ENCODE measurements around the gene LNPEP.

Gene LNPEP

GRCh38 chr5:96909003-96909402, 26.9 kb upstream of the LNPEP start:
- H3K27me3 ChIP-seq (replicated peaks; ENCODE audit: control insufficient read depth, insufficient read depth, low read length): no peaks in the 10 kb centered on the region
- peaks cover 5% of the 10 kb centered on the region for H3K36me3 ChIP-seq (ENCODE audit: control insufficient read depth, insufficient read depth, low read length)
- TF ChIP-seq CTCF (IDR thresholded peaks at IDR 0.05; ENCODE audit: insufficient read depth, low read length, poor library complexity, severe bottlenecking): no peak
- no peak overlapping the region for H3K4me3 ChIP-seq (replicated peaks; ENCODE audit: low read depth, low read length)
- no peak for DNase-seq (ENCODE audit: extremely low read depth, insufficient read length)

- TF ChIP-seq CTCF (IDR thresholded peaks at IDR 0.05; ENCODE audit: insufficient read depth, low read length, poor library complexity, severe bottlenecking): no peak
- peaks cover 5% of the 10 kb centered on the region for H3K36me3 ChIP-seq (ENCODE audit: control insufficient read depth, insufficient read depth, low read length)
- no peak overlapping the region for H3K4me3 ChIP-seq (replicated peaks; ENCODE audit: low read depth, low read length)
- no peaks in the 10 kb centered on the region for H3K27me3 ChIP-seq (replicated peaks; ENCODE audit: control insufficient read depth, insufficient read depth, low read length)
- DNase-seq (ENCODE audit: extremely low read depth, insufficient read length): no peak
Measured at GRCh38 chr5:96909435-96909834, 26.4 kb upstream of the LNPEP start.

- H3K4me3 ChIP-seq (replicated peaks; ENCODE audit: low read depth, low read length): no peak overlapping the region
Measured at GRCh38 chr5:96911139-96911538, 24.7 kb upstream of the LNPEP start.

GRCh38 chr5:96913233-96913632, 22.6 kb upstream of the LNPEP start:
- Histone ChIP-seq H3K27me3 (replicated peaks; ENCODE audit: control insufficient read depth, insufficient read depth, low read length) (no peaks in the 10 kb centered on the region), H3K36me3 (ENCODE audit: control insufficient read depth, insufficient read depth, low read length) (peaks cover 5% of the 10 kb centered on the region), H3K4me3 (replicated peaks; ENCODE audit: low read depth, low read length) (no peak overlapping the region)
- no peak for TF ChIP-seq CTCF (IDR thresholded peaks at IDR 0.05; ENCODE audit: insufficient read depth, low read length, poor library complexity, severe bottlenecking)
- no peak for DNase-seq (ENCODE audit: extremely low read depth, insufficient read length)

More at GRCh38 chr5:96911139-96911538, 24.7 kb upstream of the LNPEP start:
- H3K27me3 ChIP-seq (replicated peaks; ENCODE audit: control insufficient read depth, insufficient read depth, low read length): no peaks in the 10 kb centered on the region
- DNase-seq (ENCODE audit: extremely low read depth, insufficient read length): no peak
- no peak for TF ChIP-seq CTCF (IDR thresholded peaks at IDR 0.05; ENCODE audit: insufficient read depth, low read length, poor library complexity, severe bottlenecking)
- H3K36me3 ChIP-seq (ENCODE audit: control insufficient read depth, insufficient read depth, low read length): peaks cover 5% of the 10 kb centered on the region

GRCh38 chr5:96919754-96920197, 16.1 kb upstream of the LNPEP start:
- DNase-seq (ENCODE audit: extremely low read depth, insufficient read length): no peak
- no peaks in the 10 kb centered on the region for H3K27me3 ChIP-seq (replicated peaks; ENCODE audit: control insufficient read depth, insufficient read depth, low read length)
- no peak overlapping the region for H3K4me3 ChIP-seq (replicated peaks; ENCODE audit: low read depth, low read length)
- no peak for TF ChIP-seq CTCF (IDR thresholded peaks at IDR 0.05; ENCODE audit: insufficient read depth, low read length, poor library complexity, severe bottlenecking)
- H3K36me3 ChIP-seq (ENCODE audit: control insufficient read depth, insufficient read depth, low read length): no peaks in the 10 kb centered on the region; the same call in 1 of the 2 replicates

GRCh38 chr5:96920744-96921355, 15.0 kb upstream of the LNPEP start:
- Histone ChIP-seq H3K27me3 (replicated peaks; ENCODE audit: control insufficient read depth, insufficient read depth, low read length) (no peaks in the 10 kb centered on the region), H3K36me3 (ENCODE audit: control insufficient read depth, insufficient read depth, low read length) (no peaks in the 10 kb centered on the region; the same call in 1 of the 2 replicates), H3K4me3 (replicated peaks; ENCODE audit: low read depth, low read length) (no peak overlapping the region)
- DNase-seq (ENCODE audit: extremely low read depth, insufficient read length): no peak
- TF ChIP-seq CTCF (IDR thresholded peaks at IDR 0.05; ENCODE audit: insufficient read depth, low read length, poor library complexity, severe bottlenecking): no peak
